Activated T-helper 1 cell treated with anti-CD3 and anti-CD28 coated beads, Interleukin-12 subunit alpha, Interleukin-12 subunit beta, Interleukin-2, Interleukin-4 antibody, amounts not matched to agents 30 ng/mL and 10 ng/mL and 1 ng/mL, durations not matched to agents 14 hours and 24 hours and 36 hours (primary cell): ENCODE data around the gene DNM2. TPM values are rescaled to one million over a fixed set of nuclear protein-coding genes. Genes with fewer than 3 reads are reported as not detected.

ENCODE experiments used
- DNase-seq: peaks from one replicate; pipeline ENCODE4 v3.0.0; 2021; ENCODE audit warnings: low spot score
- H3K27ac Mint-ChIP-seq: one replicate; pipeline ENCODE4 v1.8.0; 2021; ENCODE audit warnings: mild to moderate bottlenecking, mixed read lengths
- H3K27me3 Mint-ChIP-seq: one replicate; pipeline ENCODE4 v1.8.0; 2022; ENCODE audit warnings: mild to moderate bottlenecking, moderate library complexity, mixed read lengths; ENCODE audit not compliant: insufficient read depth
- H3K36me3 Mint-ChIP-seq: one replicate; pipeline ENCODE4 v1.8.0; 2021; ENCODE audit warnings: low read depth, mixed read lengths
- H3K4me1 Mint-ChIP-seq: one replicate; pipeline ENCODE4 v1.8.0; 2021; ENCODE audit warnings: low read depth, mixed read lengths
- H3K4me3 Mint-ChIP-seq: one replicate; pipeline ENCODE4 v1.8.0; 2021; ENCODE audit warnings: mild to moderate bottlenecking, moderate library complexity, mixed read lengths
- H3K9me3 Mint-ChIP-seq: one replicate; pipeline ENCODE4 v1.8.0; 2021; ENCODE audit warnings: mixed read lengths
- intact Hi-C: fragments of 100-400 bp; cut with micrococcal nuclease; formaldehyde crosslinking; loops from one replicate; pipeline ENCODE4 v1.15.1; 2024
- total RNA-seq: library from RNA; stranded (reverse); gene quantifications from 2 replicates; pipeline ENCODE4 v1.2.3, GENCODE V29; 2022

The DNM2 gene
- total RNA-seq, 1 donor from 2014 or later, result 240 TPM

DNA sequence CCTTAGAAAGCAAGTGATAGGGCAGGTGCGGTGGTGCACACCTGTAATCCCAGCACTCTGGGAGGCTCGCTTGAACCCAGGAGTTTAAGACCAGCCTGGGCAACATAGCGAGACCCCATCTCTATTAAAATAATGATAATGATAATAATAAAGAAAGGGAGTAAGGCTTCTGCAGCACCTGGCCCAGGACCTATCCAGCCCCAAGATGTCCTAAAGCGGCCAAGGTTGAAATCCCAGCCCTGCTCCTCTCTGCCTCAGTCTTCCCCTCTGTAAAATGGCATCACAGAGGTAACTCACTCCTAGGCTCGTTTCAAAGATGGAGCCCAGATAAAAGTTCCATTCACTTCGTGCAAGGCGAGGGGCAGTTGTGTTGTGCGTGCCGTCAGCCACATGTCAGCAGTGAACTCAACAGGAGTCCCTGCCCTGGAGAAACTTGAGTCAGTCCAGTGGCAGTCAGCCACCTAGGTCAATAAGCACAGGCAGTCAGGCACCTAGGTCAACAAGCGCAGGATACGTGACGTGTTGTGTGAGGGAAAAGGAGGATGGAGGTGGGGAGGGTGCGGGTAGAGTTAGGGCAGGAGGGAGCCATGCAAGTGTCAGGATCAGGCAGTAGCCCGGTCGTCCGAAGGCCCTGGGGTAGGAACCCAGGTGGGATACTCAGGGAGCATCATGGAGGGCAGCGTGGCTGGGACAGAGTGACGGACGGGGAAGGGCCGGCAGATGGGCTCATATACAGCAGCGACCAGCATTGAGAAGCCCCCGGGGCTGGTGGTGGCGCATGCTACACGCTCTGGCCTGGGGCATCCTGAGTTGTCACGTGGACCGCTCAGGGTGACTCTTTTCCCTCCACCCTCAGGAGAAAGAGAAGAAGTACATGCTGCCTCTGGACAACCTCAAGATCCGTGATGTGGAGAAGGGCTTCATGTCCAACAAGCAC is 101.5 kb downstream of the DNM2 start:
- peak overlapping the region; percentile 68 for H3K27ac Mint-ChIP-seq
- no peak overlapping the region for H3K4me3 Mint-ChIP-seq
- no peaks in the 10 kb centered on the region for H3K9me3 Mint-ChIP-seq
- peaks cover 33% of the 10 kb centered on the region for H3K36me3 Mint-ChIP-seq
- intact Hi-C loops, result loop anchor here (1.0 kb wide), 1 partner anchor 102 kb away; no protein-coding TSS in a partner anchor
- H3K27me3 Mint-ChIP-seq, result no peaks in the 10 kb centered on the region
- peaks cover 15% of the 10 kb centered on the region for H3K4me1 Mint-ChIP-seq
- no peak for DNase-seq

DNA sequence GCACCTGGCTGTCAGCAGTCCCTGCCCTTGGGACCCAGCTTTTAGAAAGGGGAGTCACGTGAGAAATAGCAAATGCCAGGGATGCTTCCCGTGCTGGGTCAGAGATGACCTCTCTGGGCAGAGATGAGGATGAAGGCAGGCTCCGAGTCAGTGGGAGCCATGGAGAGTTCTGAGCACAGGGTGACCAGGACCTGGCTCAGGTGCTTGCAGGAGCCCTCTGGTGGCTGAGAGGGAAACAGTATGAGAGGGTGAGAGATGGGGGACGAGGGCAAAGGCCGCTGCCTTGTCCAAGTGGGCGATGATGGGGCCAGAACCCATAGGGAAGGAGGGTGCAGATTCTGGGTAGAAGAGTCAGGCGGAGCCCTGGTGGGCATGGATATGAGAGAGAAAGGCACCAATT is 102.3 kb downstream of the DNM2 start:
- Mint-ChIP-seq H3K27ac (peak overlapping the region; percentile 29), H3K27me3 (no peaks in the 10 kb centered on the region), H3K36me3 (peaks cover 32% of the 10 kb centered on the region), H3K4me1 (peaks cover 11% of the 10 kb centered on the region), H3K9me3 (no peaks in the 10 kb centered on the region), H3K4me3 (no peak overlapping the region)
- intact Hi-C loops, result loop anchor here (1.0 kb wide), 1 partner anchor 103 kb away; no protein-coding TSS in a partner anchor
- DNase-seq, result no peak

DNA sequence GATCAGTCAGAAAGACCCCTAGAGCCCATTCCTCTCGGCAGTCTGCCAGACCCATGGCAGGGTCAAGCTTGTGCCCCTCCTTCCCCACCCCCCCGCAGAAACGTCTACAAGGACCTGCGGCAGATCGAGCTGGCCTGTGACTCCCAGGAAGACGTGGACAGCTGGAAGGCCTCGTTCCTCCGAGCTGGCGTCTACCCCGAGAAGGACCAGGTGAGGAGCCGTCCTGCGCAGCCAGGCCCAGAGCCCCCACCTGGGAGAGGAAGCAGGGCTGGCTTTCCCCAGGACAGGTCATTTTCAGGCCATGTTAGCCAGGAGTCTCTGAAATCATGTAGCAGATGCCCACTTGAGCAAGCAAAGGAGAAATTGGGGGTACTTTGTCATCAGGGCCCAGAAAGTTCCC is 105.8 kb downstream of the DNM2 start:
- no peaks in the 10 kb centered on the region for H3K27me3 Mint-ChIP-seq
- no peak overlapping the region for H3K27ac Mint-ChIP-seq
- intact Hi-C loops, result no loop called here
- H3K4me1 Mint-ChIP-seq, result peaks cover 11% of the 10 kb centered on the region
- no peak for DNase-seq
- H3K36me3 Mint-ChIP-seq, result peaks cover 34% of the 10 kb centered on the region
- no peaks in the 10 kb centered on the region for H3K9me3 Mint-ChIP-seq
- no peak overlapping the region for H3K4me3 Mint-ChIP-seq

DNA sequence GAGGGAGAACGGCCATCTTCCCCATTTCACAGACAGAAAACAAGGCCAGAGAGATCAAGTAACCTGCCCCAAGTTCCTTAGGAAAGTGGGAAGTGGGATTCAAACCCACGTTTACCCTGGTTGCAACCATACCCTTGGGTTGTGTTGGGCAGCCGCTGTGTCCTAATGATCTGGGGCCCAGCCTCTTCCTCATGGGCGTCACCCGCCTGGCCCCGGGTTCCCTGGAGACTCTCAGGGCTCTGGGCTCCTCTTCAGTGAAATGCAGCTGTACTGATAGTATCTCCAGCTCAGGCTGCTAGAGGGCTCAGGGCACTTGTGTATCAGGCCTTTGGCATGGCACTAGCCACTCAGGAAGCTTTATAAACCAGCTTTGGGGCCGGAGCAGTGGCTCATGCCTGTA is 108.4 kb downstream of the DNM2 start:
- peaks cover 17% of the 10 kb centered on the region for H3K36me3 Mint-ChIP-seq
- no peak for DNase-seq
- H3K4me3 Mint-ChIP-seq, result no peak overlapping the region
- no peaks in the 10 kb centered on the region for H3K27me3 Mint-ChIP-seq
- no peak overlapping the region for H3K27ac Mint-ChIP-seq
- H3K9me3 Mint-ChIP-seq, result no peaks in the 10 kb centered on the region
- peaks cover under 1% of the 10 kb centered on the region for H3K4me1 Mint-ChIP-seq
- intact Hi-C loops, result no loop called here

DNA sequence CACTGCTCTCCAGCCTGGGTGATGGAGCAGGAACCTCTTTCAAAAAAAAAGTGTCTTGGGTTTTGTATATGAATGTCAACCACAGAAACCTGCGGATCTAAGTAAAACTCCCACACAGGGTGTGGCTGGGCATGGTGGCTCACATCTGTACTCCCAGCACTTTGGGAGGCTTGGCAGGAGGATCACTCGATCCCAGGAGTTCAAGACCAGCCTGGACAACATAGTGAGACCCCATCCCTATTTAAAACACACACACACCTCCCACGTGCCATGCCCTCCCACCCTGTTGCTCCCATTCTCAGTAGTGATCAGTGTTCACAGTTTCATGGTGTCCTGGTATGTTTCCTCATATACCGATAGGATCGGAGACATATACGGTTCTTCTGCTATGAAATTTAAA is 109.0 kb downstream of the DNM2 start:
- Mint-ChIP-seq H3K4me1 (no peaks in the 10 kb centered on the region), H3K4me3 (no peak overlapping the region), H3K36me3 (peaks cover 16% of the 10 kb centered on the region), H3K27ac (no peak overlapping the region), H3K27me3 (no peaks in the 10 kb centered on the region), H3K9me3 (no peaks in the 10 kb centered on the region)
- intact Hi-C loops, result no loop called here
- no peak for DNase-seq

DNA sequence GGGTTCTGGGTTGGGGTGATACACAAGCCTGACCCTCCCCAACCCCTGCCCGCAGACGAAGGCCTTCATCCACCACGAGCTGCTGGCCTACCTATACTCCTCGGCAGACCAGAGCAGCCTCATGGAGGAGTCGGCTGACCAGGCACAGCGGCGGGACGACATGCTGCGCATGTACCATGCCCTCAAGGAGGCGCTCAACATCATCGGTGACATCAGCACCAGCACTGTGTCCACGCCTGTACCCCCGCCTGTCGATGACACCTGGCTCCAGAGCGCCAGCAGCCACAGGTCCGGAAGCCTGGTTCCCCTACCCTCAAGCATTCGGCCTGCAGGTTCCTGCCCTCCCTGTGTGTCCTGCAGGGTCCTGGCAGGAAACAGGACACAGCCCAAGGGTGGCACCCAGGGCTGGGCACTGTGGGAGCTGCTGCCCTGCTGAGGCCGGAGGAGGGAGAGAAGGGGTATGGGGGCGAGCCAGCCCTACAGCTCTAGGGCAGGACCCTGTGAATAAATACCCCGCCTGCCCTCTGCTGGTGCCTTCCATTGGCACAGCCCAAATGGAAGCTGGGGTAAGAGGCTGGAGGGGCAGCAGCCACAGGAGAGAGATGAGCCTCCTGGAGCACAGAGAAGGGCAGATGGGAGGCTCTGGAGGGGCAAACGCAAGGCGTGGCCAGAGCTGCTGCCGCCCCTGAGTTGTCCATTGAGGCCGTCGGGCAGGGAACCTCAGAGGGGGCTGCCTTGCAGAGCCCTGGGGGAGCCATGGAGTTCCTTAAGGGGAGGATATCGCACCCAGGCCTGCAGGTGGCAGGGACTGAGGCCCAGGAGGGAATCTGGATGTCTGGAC is 111.3 kb downstream of the DNM2 start:
- H3K4me1 Mint-ChIP-seq, result no peaks in the 10 kb centered on the region
- no peaks in the 10 kb centered on the region for H3K27me3 Mint-ChIP-seq
- no peak overlapping the region for H3K27ac Mint-ChIP-seq
- intact Hi-C loops, result no loop called here
- H3K36me3 Mint-ChIP-seq, result peaks cover 18% of the 10 kb centered on the region
- no peaks in the 10 kb centered on the region for H3K9me3 Mint-ChIP-seq
- H3K4me3 Mint-ChIP-seq, result no peak overlapping the region
- DNase-seq, result no peak

DNA sequence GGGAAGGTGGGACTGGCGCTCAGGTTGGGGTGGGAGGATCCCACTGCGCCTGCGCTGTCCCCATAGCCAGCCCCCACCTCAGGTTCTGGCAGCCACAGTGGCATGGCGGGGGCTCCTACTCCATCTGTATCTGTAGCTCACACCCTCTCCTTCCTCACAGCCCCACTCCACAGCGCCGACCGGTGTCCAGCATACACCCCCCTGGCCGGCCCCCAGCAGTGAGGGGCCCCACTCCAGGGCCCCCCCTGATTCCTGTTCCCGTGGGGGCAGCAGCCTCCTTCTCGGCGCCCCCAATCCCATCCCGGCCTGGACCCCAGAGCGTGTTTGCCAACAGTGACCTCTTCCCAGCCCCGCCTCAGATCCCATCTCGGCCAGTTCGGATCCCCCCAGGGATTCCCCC is 112.1 kb downstream of the DNM2 start:
- no peak overlapping the region for H3K4me3 Mint-ChIP-seq
- H3K9me3 Mint-ChIP-seq, result no peaks in the 10 kb centered on the region
- intact Hi-C loops, result no loop called here
- H3K27ac Mint-ChIP-seq, result no peak overlapping the region
- peaks cover 15% of the 10 kb centered on the region for H3K36me3 Mint-ChIP-seq
- DNase-seq, result no peak
- no peaks in the 10 kb centered on the region for H3K27me3 Mint-ChIP-seq
- H3K4me1 Mint-ChIP-seq, result no peaks in the 10 kb centered on the region

DNA sequence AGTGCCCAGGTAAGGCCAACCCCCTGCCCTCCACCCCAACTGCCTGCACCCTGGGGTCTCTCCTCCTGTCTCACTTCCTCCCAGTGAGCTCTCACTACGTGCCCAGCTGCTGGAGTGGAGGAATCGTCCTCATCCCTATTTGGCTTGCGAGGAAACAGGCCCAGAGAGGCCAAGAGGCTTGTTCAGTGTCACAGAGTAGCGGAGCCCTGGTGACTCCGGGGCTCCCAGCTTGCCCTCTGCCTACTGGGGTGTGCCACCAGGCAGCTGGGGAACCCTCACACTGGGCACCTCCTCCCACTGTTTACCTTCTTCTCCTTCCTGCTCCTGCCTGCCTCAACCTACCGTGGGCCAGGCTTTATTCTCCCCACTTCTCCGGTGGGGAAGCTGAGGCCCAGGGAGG is 112.5 kb downstream of the DNM2 start:
- Mint-ChIP-seq H3K36me3 (peaks cover 14% of the 10 kb centered on the region), H3K27ac (no peak overlapping the region), H3K27me3 (no peaks in the 10 kb centered on the region), H3K9me3 (no peaks in the 10 kb centered on the region), H3K4me3 (no peak overlapping the region), H3K4me1 (peaks cover 2% of the 10 kb centered on the region)
- intact Hi-C loops, result no loop called here
- DNase-seq, result no peak

DNA sequence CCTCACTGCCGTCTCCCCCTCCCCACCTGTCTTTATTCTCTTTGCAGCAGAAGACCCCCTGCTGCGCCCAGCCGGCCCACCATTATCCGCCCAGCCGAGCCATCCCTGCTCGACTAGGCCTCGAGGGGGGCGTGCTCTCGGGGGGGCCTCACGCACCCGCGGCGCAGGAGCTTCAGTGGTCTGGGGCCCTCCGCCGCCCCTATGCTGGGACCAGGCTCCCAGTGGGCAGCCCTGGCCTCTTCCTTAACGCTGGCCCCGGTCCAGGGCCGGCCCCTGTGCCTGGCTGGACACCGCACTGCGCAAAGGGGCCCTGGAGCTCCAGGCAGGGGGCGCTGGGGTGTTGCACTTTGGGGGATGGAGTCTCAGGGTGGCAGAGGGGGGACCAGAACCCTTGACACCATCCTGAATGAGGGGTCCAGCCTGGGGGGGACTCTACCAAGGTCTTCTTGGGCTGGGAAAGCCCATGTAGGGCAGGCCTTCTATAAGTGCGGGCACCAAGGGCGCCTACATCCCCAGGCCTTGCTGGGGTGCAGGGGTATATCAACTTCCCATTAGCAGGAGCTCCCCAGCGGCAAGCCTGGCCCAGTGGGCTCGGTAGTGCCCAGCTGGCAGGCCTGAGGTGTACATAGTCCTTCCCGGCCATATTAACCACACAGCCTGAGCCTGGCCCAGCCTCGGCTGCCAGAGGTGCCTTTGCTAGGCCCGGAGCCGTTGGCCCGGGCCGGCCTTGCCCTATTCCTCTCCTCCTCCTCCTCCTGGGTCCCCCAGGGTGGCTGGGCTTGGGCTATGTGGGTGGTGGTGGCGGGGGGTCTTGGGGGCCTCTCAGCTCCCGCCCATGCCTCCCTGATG is 113.3 kb downstream of the DNM2 start:
- Mint-ChIP-seq H3K27me3 (no peaks in the 10 kb centered on the region), H3K27ac (no peak overlapping the region), H3K4me3 (no peak overlapping the region), H3K36me3 (peaks cover 12% of the 10 kb centered on the region), H3K4me1 (peaks cover 8% of the 10 kb centered on the region), H3K9me3 (no peaks in the 10 kb centered on the region)
- no peak for DNase-seq
- intact Hi-C loops, result no loop called here

DNA sequence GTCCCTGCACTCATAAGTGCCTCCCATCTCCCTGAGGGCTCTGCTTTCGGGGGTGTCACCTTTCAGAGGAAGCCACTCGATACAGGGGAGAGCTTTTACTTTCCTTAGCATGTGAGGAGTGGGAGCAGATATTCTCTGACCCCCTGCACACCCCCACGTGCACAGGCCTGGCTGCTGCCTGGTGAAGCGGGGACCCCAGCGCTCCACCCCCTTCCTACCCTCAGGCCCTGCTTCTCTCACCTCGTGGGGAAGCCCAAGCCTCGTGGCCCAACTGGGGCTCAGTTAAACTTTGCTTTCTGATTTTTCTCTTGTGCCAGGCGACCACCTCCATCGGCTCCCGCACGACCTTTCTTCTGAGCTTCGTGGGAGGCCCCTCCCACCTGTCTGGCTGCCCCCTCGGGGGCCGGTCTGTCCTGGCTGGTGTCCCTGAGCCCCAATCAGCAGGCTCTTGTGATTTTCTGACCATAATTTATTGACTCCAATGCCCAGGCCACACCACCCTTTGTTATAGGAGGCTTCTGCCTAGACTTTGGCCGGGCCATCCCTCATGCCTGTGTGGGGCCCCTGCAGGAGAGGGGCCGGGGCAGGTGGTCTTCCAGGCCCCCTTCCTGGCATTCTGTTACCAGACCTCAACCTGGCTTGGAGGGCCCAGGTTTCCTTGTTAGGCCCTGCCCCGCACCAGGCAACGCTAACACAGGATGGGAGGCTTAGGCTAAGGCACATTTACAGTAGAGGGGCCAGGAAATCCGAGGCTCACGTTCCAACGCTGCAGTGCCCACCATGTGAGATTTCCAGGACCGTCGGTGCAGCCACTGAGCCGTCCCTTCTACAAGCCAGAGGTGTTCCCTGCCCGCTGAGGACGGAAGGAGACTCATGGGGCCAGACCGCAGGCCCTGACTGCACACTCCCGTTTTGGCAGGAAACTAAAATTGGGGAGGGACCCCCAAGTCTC is 114.4 kb downstream of the DNM2 start:
- no peaks in the 10 kb centered on the region for H3K27me3 Mint-ChIP-seq
- DNase-seq, result no peak
- H3K4me1 Mint-ChIP-seq, result peaks cover 15% of the 10 kb centered on the region
- intact Hi-C loops, result no loop called here
- peaks cover 11% of the 10 kb centered on the region for H3K36me3 Mint-ChIP-seq
- H3K27ac Mint-ChIP-seq, result no peak overlapping the region
- H3K4me3 Mint-ChIP-seq, result no peak overlapping the region
- H3K9me3 Mint-ChIP-seq, result peaks cover 4% of the 10 kb centered on the region

DNA sequence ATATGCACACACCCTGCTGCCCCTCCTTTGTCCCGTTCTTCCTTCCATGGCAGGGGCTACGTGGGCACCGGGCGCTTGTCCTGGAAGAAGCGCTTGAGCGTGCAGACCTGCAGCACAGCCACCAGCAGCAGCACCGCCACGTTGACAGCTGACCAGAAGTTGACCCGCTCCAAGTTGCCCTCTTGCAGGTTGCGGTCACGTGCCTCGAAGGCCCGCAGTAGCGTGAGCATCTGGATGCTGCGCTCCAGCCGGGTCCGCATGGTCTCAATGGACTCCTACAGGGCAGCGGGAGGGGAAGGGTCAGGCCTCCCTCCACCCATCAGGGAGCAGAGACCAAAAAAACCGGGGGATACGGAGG is 115.0 kb downstream of the DNM2 start:
- Mint-ChIP-seq H3K27me3 (no peaks in the 10 kb centered on the region), H3K4me1 (peaks cover 15% of the 10 kb centered on the region), H3K36me3 (peaks cover 11% of the 10 kb centered on the region), H3K27ac (no peak overlapping the region), H3K9me3 (peaks cover 4% of the 10 kb centered on the region), H3K4me3 (no peak overlapping the region)
- intact Hi-C loops, result no loop called here
- DNase-seq, result no peak
